HFF-Myc (cell line): ENCODE data around the gene ARHGAP33.

Experiments used
- DNase-seq: peaks from one replicate; pipeline ENCODE4 v3.0.0-alpha.2; 2011; ENCODE audit warnings: low read depth; ENCODE audit errors: extremely low read depth
- H3K4me3 ChIP-seq: replicated peaks from 2 replicates; pipeline ENCODE4 v1.5.1; 2011; ENCODE audit warnings: low read depth, mild to moderate bottlenecking, control low read depth, low read length
- TF ChIP-seq, protein P1 (sequence below): IDR thresholded peaks from 2 replicates; pipeline ENCODE4 v1.5.1; 2012; ENCODE audit warnings: mild to moderate bottlenecking, low read depth, low read length, control low read depth; ENCODE audit errors: missing control alignments

The ARHGAP33 gene, protein sequence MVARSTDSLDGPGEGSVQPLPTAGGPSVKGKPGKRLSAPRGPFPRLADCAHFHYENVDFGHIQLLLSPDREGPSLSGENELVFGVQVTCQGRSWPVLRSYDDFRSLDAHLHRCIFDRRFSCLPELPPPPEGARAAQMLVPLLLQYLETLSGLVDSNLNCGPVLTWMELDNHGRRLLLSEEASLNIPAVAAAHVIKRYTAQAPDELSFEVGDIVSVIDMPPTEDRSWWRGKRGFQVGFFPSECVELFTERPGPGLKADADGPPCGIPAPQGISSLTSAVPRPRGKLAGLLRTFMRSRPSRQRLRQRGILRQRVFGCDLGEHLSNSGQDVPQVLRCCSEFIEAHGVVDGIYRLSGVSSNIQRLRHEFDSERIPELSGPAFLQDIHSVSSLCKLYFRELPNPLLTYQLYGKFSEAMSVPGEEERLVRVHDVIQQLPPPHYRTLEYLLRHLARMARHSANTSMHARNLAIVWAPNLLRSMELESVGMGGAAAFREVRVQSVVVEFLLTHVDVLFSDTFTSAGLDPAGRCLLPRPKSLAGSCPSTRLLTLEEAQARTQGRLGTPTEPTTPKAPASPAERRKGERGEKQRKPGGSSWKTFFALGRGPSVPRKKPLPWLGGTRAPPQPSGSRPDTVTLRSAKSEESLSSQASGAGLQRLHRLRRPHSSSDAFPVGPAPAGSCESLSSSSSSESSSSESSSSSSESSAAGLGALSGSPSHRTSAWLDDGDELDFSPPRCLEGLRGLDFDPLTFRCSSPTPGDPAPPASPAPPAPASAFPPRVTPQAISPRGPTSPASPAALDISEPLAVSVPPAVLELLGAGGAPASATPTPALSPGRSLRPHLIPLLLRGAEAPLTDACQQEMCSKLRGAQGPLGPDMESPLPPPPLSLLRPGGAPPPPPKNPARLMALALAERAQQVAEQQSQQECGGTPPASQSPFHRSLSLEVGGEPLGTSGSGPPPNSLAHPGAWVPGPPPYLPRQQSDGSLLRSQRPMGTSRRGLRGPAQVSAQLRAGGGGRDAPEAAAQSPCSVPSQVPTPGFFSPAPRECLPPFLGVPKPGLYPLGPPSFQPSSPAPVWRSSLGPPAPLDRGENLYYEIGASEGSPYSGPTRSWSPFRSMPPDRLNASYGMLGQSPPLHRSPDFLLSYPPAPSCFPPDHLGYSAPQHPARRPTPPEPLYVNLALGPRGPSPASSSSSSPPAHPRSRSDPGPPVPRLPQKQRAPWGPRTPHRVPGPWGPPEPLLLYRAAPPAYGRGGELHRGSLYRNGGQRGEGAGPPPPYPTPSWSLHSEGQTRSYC

DNA sequence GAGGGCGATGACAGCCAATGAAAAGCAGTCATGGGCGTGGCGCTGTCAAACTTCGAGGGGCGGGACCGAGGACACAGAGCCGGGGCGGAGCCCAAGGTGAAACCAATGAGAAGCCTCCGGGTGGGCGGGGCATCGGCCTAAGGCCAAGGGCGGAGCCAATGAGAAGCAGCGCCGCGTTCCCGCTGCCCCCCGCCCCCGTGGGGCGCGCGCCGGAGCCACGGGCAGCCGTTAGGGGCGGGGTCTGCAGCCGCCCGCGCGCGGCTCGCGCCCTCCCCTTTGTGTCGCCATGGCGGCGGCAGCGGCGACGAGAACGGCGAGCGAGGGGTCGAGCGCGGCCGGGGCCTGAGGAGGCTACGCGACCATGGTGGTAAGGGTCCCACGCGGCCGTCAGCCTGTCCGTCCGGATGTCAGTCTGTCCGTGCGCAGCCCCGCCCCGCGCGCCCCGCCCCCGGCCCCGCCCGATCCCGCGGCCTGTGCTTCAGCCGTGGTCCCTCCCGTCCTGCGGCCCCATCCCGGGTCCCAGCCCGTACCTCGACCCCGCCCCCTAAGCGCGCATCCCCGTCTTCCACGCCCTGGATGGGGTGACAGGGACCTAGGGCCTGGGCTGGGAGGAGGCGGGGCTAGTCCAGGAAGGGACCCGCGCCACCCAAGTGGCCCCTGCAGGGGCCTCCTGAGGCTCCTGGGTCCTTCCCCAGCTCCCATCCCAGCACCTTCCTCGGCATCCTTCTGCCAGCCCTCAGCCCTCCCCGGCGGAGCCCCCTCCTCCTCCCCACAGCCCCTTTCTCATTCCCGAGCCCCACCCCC, at the start of gene ARHGAP33:
Gene ARHGAP33 (plus strand): TSS at position 267 of the 804 bp plus-strand sequence. CDS start 95 bp downstream, at position 362.
- TF ChIP-seq, protein P1, sequence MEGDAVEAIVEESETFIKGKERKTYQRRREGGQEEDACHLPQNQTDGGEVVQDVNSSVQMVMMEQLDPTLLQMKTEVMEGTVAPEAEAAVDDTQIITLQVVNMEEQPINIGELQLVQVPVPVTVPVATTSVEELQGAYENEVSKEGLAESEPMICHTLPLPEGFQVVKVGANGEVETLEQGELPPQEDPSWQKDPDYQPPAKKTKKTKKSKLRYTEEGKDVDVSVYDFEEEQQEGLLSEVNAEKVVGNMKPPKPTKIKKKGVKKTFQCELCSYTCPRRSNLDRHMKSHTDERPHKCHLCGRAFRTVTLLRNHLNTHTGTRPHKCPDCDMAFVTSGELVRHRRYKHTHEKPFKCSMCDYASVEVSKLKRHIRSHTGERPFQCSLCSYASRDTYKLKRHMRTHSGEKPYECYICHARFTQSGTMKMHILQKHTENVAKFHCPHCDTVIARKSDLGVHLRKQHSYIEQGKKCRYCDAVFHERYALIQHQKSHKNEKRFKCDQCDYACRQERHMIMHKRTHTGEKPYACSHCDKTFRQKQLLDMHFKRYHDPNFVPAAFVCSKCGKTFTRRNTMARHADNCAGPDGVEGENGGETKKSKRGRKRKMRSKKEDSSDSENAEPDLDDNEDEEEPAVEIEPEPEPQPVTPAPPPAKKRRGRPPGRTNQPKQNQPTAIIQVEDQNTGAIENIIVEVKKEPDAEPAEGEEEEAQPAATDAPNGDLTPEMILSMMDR = no peak
- peak; percentile 88 for DNase-seq
- H3K4me3 ChIP-seq = peak within 1 kb of the TSS; percentile 49

DNA sequence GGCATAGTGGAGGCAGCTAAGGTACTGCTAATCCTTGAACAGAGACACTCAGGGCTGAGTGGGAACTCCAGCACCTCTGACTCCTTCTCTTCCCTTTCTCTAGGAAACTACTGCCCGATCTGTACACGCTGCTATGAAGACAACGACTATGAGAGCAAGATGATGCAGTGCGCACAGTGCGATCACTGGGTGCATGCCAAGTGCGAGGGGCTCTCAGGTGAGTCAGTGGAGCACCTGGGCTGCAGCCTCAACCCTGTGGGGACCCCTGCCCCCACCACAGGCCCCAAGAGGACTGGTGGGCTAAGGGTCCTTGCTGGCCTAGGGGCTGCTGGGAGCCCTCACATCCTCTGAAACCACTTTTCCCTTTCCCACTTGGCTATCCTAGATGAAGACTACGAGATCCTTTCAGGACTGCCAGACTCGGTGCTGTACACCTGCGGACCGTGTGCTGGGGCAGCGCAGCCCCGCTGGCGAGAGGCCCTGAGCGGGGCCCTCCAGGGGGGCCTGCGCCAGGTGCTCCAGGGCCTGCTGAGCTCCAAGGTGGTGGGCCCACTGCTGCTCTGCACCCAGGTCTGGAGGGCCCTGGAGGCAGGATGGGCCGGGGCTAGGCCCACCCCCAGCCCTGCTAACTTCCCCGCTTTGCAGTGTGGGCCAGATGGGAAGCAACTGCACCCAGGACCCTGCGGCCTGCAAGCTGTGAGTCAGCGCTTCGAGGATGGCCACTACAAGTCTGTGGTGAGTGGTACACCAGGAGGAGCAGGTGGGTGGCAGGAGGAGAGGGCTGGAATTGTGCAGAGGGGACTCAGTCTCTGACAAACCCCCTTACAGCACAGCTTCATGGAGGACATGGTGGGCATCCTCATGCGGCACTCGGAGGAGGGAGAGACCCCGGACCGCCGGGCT, 48.1 kb upstream of the ARHGAP33 start:
- TF ChIP-seq, protein P1 = no peak
- no peak for DNase-seq
- no peak overlapping the region for H3K4me3 ChIP-seq

DNA sequence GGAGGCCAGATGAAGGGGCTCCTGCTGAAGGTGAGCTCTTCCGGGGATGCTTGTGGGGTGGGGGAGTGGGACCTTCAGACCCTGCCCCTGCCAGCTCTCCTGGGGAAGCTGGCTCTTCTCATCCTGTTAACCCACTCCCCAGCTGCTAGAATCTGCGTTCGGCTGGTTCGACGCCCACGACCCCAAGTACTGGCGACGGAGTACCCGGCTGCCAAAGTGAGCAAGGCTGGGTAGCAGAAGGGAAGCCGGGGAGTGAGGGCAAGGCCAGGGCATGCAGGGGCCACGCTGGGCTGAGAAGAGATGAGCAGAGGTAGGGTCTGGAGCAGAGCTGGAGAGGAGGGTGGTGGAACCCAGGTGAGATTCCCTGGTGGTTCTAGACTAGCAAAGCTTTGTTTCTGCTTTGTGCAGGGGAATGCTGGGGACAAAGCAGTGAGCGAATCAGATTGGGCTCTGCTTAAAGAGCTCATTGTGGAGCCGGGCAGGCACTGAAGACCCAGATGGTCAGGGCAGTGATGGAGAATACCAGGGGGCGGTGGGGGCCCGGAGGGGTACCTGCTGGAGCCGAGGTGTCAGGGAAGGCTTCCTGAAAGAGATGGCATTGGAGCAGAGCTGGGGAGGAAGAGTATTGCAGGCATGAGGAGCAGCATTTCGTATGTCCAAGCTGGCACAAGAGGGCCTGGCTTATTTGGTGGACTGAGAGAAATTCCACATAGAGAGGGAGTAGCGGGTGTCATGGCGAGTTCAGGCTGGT, 47.2 kb upstream of the ARHGAP33 start:
- DNase-seq = no peak
- no peak overlapping the region for H3K4me3 ChIP-seq
- TF ChIP-seq, protein P1 = no peak

DNA sequence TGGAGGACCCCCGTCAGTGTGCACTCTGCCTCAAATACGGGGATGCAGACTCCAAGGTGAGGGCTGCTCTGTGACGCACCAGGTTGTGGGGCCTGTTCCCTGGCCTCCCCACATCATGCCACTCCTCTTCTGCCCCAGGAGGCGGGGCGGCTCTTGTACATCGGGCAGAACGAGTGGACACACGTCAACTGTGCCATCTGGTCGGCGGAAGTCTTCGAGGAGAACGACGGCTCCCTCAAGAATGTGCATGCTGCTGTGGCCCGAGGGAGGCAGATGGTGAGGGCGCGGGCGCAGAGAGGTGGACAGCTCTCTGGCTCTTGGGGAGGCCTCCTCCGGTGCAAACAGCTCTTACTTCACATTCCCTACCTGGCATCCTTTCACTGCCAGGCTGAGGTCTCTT, 46.3 kb upstream of the ARHGAP33 start:
- no peak overlapping the region for H3K4me3 ChIP-seq
- no peak for DNase-seq
- TF ChIP-seq, protein P1 = no peak

DNA sequence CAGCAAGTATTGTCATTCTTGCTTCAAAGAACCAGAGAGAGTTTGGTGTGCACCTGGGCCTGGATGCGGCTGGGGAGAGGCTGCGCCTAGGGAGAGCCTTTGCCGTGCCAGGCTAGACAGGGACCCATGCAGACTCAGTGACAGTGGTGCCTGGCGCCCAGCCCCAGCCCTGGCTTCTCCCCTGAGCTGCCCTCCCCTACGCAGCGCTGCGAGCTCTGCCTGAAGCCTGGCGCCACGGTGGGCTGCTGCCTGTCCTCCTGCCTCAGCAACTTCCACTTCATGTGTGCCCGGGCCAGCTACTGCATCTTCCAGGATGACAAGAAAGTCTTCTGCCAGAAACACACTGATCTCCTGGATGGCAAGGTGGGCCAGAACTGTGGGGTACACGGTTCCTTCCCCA, 45.6 kb upstream of the ARHGAP33 start:
- DNase-seq = no peak
- H3K4me3 ChIP-seq = no peak overlapping the region
- TF ChIP-seq, protein P1 = no peak
